Testis (tissue), 2 donors: ENCODE data around the gene PRDM12.

Experiments
- CTCF ChIP-seq, 3 experiments: fragments of 450-650 bp in 2 of 3; fragments of 200-600 bp in 1 of 3; sonication (generic) in 1 of 3; IDR thresholded peaks; one replicate each; pipeline ENCODE4 v1.5.1; 2016 to 2019; ENCODE audit warnings: antibody characterized with exemption in 3 of 3, mild to moderate bottlenecking in 2 of 3, moderate library complexity in 1 of 3
- POLR2A ChIP-seq: fragments of 450-650 bp; IDR thresholded peaks from one replicate; pipeline ENCODE4 v1.6.1; 2017; ENCODE audit warnings: antibody characterized with exemption, mild to moderate bottlenecking, moderate library complexity

GRCh38 chr9:130696996-130697395 lies 32.6 kb downstream of the PRDM12 start:
- no peak for TF ChIP-seq CTCF (IDR thresholded peaks at IDR 0.05)
- no peak for TF ChIP-seq POLR2A
